K562 (cell line): Measurements from ENCODE around the gene PCSK6. TPM values are rescaled to one million over a fixed set of nuclear protein-coding genes. Genes with fewer than 3 reads are reported as not detected.

Experiments used
- ATAC-seq: fragments of 200-7000 bp; cut with Tn5 transposase; 3 replicates; pipeline ENCODE4 v1.9.1; 2020; ENCODE audit warnings: moderate library complexity
- BruUV-seq: library from RNA; stranded (reverse); fragments of 400-500 nt; replicated peaks from 2 replicates; lab custom pipeline; 2021; lab: Mats Ljungman, UMichigan
- CTCF ChIA-PET: fragments of 300-600 bp; formaldehyde crosslinking; extraction: SDS; loops from one replicate; lab custom pipeline; 2021; ENCODE audit warnings: low intra/inter-chr PET ratio; lab: Yijun Ruan, JAX
- POLR2A ChIA-PET: fragments of 300-600, 350-650 bp; sonication (Branson Sonifier 250); formaldehyde crosslinking; extraction: SDS; loops from one replicate; lab custom pipeline; 2021; ENCODE audit warnings: antibody characterized with exemption, inconsistent platforms; lab: Yijun Ruan, JAX
- DNase-seq, 4 experiments: peaks; one replicate each; pipeline versions ENCODE4 v3.0.0 to v3.0.0-alpha.2; 2011 to 2018; ENCODE audit warnings: low spot score in 3 of 4, mixed read lengths in 3 of 4; ENCODE audit errors: extremely low read depth in 1 of 4
- FAIRE-seq: peaks from 2 replicates; lab custom pipeline; 2011; peaks lifted over from hg19 to GRCh38; lab: Jason Lieb, UNC
- H2AFZ ChIP-seq: 2 replicates; pipeline ENCODE4 v1.6.0; 2011; ENCODE audit warnings: low read depth, low read length, control low read depth, inconsistent platforms
- H3K27ac ChIP-seq: fragments of 200-600 bp; 3 replicates; pipeline ENCODE4 v1.8.0; 2011; ENCODE audit warnings: low read depth, mild to moderate bottlenecking, control low read depth, inconsistent platforms, low read length, moderate library complexity, mixed read lengths; ENCODE audit errors: extremely low read depth
- H3K27me3 ChIP-seq, 2 experiments: fragments of 300-600 bp in 1 of 2; 2 replicates in 1 of 2; 3 replicates in 1 of 2; pipeline versions ENCODE4 v1.6.0 to v1.8.0; 2011; ENCODE audit warnings: inconsistent platforms in 2 of 2, low read length in 2 of 2, mild to moderate bottlenecking in 1 of 2, mixed read lengths in 1 of 2, moderate library complexity in 1 of 2; ENCODE audit not compliant: control insufficient read depth in 2 of 2, insufficient read depth in 2 of 2
- H3K36me3 ChIP-seq: fragments of 300-600 bp; 3 replicates; pipeline ENCODE4 v1.8.0; 2011; ENCODE audit warnings: mild to moderate bottlenecking, low read length, inconsistent platforms; ENCODE audit not compliant: control insufficient read depth, insufficient read depth
- H3K4me1 ChIP-seq, 2 experiments: fragments of 200-600 bp in 1 of 2; replicated peaks in 1 of 2; 2 replicates in 1 of 2; 3 replicates in 1 of 2; pipeline versions ENCODE4 v1.5.1 to v1.8.0; 2011; ENCODE audit warnings: inconsistent platforms in 2 of 2, low read length in 2 of 2, mild to moderate bottlenecking in 1 of 2, mixed read lengths in 1 of 2, moderate library complexity in 1 of 2; ENCODE audit not compliant: control insufficient read depth in 2 of 2, insufficient read depth in 2 of 2
- H3K4me2 ChIP-seq: 2 replicates; pipeline ENCODE4 v1.6.1; 2011; ENCODE audit warnings: low read length, control low read depth, inconsistent platforms, mixed read lengths; ENCODE audit not compliant: insufficient read depth
- H3K4me3 ChIP-seq: fragments of 200-600 bp; sonication (generic), shearing (Covaris generic); 2 replicates; pipeline ENCODE4 v1.5.1; 2016; ENCODE audit warnings: control low read depth, inconsistent platforms
- H3K79me2 ChIP-seq: fragments of 200-600 bp; 3 replicates; pipeline ENCODE4 v1.8.0; 2011; ENCODE audit warnings: low read length, inconsistent platforms; ENCODE audit not compliant: control insufficient read depth, insufficient read depth
- H3K9ac ChIP-seq, 2 experiments: 2 replicates each; pipeline versions ENCODE4 v1.6.0 to v1.6.1; 2011; ENCODE audit warnings: low read depth in 2 of 2, low read length in 2 of 2, control low read depth in 1 of 2, inconsistent platforms in 1 of 2, mild to moderate bottlenecking in 1 of 2, mixed read lengths in 1 of 2; ENCODE audit not compliant: insufficient read depth in 1 of 2
- H3K9me1 ChIP-seq: one replicate; pipeline ENCODE4 v1.6.0; 2011; ENCODE audit warnings: inconsistent platforms, mild to moderate bottlenecking, low read length, moderate library complexity; ENCODE audit not compliant: control insufficient read depth, insufficient read depth
- H3K9me3 ChIP-seq: replicated peaks from 2 replicates; pipeline ENCODE4 v1.5.1; 2011; ENCODE audit warnings: low read depth, low read length, inconsistent platforms; ENCODE audit not compliant: control insufficient read depth, insufficient read depth
- H4K20me1 ChIP-seq: replicated peaks from 2 replicates; pipeline ENCODE4 v1.6.1; 2011; ENCODE audit warnings: low read length, inconsistent platforms, mixed read lengths; ENCODE audit not compliant: control insufficient read depth, insufficient read depth
- EP400 ChIP-seq: fragments of 450-650 bp; IDR thresholded peaks from 2 replicates; pipeline ENCODE4 v1.6.1; 2017; ENCODE audit warnings: antibody characterized with exemption, mild to moderate bottlenecking, moderate library complexity
- GATAD2A ChIP-seq: fragments of 450-650 bp; IDR thresholded peaks from 2 replicates; pipeline ENCODE4 v1.6.1; 2017
- NFATC3 ChIP-seq: fragments of 450-650 bp; IDR thresholded peaks from 2 replicates; pipeline ENCODE4 v1.6.1; 2017; ENCODE audit warnings: mild to moderate bottlenecking
- SP1 ChIP-seq: sonication (generic); formaldehyde crosslinking; IDR thresholded peaks from 2 replicates; pipeline ENCODE4 v1.8.1; 2022; ENCODE audit warnings: mild to moderate bottlenecking, missing genetic modification reagents
- ZC3H11A ChIP-seq: IDR thresholded peaks from 2 replicates; pipeline ENCODE4 v1.6.1; 2012; ENCODE audit warnings: low read depth, low read length, improper control_type of control experiment
- ZNF217 ChIP-seq: sonication (generic); formaldehyde crosslinking; IDR thresholded peaks from 2 replicates; pipeline ENCODE4 v1.8.0; 2022; ENCODE audit warnings: mild to moderate bottlenecking, missing genetic modification reagents
- WGBS: fragments of 100-300 bp; shearing (Covaris generic); methylation state at CpG from one replicate; pipeline ENCODE4 v1.1.6; 2016; ENCODE audit warnings: low coverage, mixed read lengths; ENCODE audit not compliant: insufficient coverage; ENCODE audit errors: missing lambda C conversion rate; 5-methylcytosine and 5-hydroxymethylcytosine counted together
- in situ Hi-C: fragments of 300-500 bp; cut with MboI; formaldehyde crosslinking; loops from 4 replicates; pipeline ENCODE4 v1.15.0; 2018; ENCODE audit warnings: inconsistent platforms, mixed read lengths
- intact Hi-C: fragments of 100-400 bp; cut with micrococcal nuclease; formaldehyde crosslinking; loops from 2 replicates; pipeline ENCODE4 v1.14.2; 2022
- polyA plus RNA-seq, 8 experiments: library from polyadenylated mRNA; depleted of rRNA in 4 of 8; stranded (reverse) in 5 of 8; unstranded in 3 of 8; fragments of >200 nt; fragmentation: Nextera tagmentation in 2 of 8; fragmentation: Illumina TruSeq in 1 of 8; extraction: Ambion mirVana in 2 of 8; extraction: Trizol in 1 of 8; gene quantifications; 2 replicates each; pipeline versions ENCODE4 v1.2.1 to v1.2.3, GENCODE V29; 2011 to 2014; ENCODE audit warnings: inconsistent platforms in 1 of 8, missing spikeins in 1 of 8
- total RNA-seq, 7 experiments: library from RNA; depleted of rRNA in 6 of 7; stranded (reverse); fragments of >200 nt in 6 of 7; fragmentation: Illumina TruSeq in 2 of 7; extraction: Trizol in 2 of 7; gene quantifications; 2 replicates each; pipeline versions ENCODE4 v1.2.1 to v1.2.3, GENCODE V29; 2011 to 2021; ENCODE audit warnings: low replicate concordance in 1 of 7
- TF ChIP-seq, protein P1 (sequence below): sonication (generic); formaldehyde crosslinking; IDR thresholded peaks from 2 replicates; pipeline ENCODE4 v1.8.0; 2022; ENCODE audit warnings: mild to moderate bottlenecking, missing genetic modification reagents
- TF ChIP-seq, protein P2 (sequence below), 2 experiments: fragments of 450-650 bp; formaldehyde crosslinking in 1 of 2; IDR thresholded peaks; 2 replicates each; pipeline versions ENCODE4 v1.4.0 to v1.6.1; 2014 to 2020; ENCODE audit warnings: mild to moderate bottlenecking in 2 of 2, borderline replicate concordance in 1 of 2, low read depth in 1 of 2
- TF ChIP-seq, protein P3 (sequence below), 2 experiments: fragments of 250-450 bp in 1 of 2; fragments of 450-650 bp in 1 of 2; sonication (Bioruptor Pico) in 1 of 2; IDR thresholded peaks; 2 replicates each; pipeline versions ENCODE4 v1.6.1 to v1.8.0; 2016 to 2021; ENCODE audit warnings: mild to moderate bottlenecking in 2 of 2, moderate library complexity in 2 of 2, missing compliant biosample characterization in 1 of 2, missing genetic modification characterization in 1 of 2
- TF ChIP-seq, protein P4 (sequence below): sonication (generic); formaldehyde crosslinking; IDR thresholded peaks from 2 replicates; pipeline ENCODE4 v1.5.0; 2020; ENCODE audit warnings: missing genetic modification reagents
- TF ChIP-seq, protein P5 (sequence below): fragments of 450-650 bp; IDR thresholded peaks from 2 replicates; pipeline ENCODE4 v1.6.1; 2016; ENCODE audit warnings: antibody characterized with exemption

PCSK6 gene
- total and polyA plus RNA-seq, 9 of the 15 experiments (the other 6 are each of a cell fraction or from before 2014, with no cell fraction given), result 2.2 to 32.6 (median 14.5) TPM

DNA sequence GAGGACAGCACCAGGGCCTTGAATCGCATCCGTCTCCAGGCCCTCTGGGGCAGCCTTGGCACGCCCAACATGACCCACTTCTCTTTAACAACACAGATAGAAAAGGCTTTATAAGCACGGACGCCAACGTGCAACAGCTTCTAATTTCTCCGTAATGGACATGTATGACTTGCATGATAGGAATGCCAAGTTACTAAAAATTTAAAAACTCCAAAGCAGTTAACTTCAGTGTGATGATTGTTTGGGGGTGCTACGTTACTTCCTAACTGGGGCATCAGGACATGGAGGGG is 163.5 kb downstream of the PCSK6 start:
- no peaks in the 10 kb centered on the region for H3K9me1 ChIP-seq
- H3K4me2 ChIP-seq, result no peak overlapping the region
- WGBS, result 48% methylated on average over 8 of the region's 8 CpGs
- BruUV-seq, result no TSS peak
- DNase-seq, result no peak
- no peak overlapping the region for H3K4me3 ChIP-seq
- no peaks in the 10 kb centered on the region for H3K36me3 ChIP-seq
- H3K27ac ChIP-seq, result no peak overlapping the region
- POLR2A ChIA-PET, result interaction anchor here (1.3 kb wide), 1 partner anchor 10 kb away, joined by 3 read pairs; no protein-coding TSS in a partner anchor
- H3K9me3 ChIP-seq, result no peaks in the 10 kb centered on the region
- H3K9ac ChIP-seq, result no peak overlapping the region
- FAIRE-seq, result no peak
- intact Hi-C loops (no loop called here), in situ Hi-C loops (no loop called here)
- no peaks in the 10 kb centered on the region for H4K20me1 ChIP-seq
- CTCF ChIA-PET, result no interaction called here
- H3K79me2 ChIP-seq, result no peaks in the 10 kb centered on the region
- no peak overlapping the region for H2AFZ ChIP-seq
- no peak for ATAC-seq
- H3K27me3 ChIP-seq, result peaks cover 0 to 17% of the 10 kb centered on the region in 2 experiments; a peak in 2 of 5 replicates
- H3K4me1 ChIP-seq, result no peaks in the 10 kb centered on the region
- TF ChIP-seq, protein P1, sequence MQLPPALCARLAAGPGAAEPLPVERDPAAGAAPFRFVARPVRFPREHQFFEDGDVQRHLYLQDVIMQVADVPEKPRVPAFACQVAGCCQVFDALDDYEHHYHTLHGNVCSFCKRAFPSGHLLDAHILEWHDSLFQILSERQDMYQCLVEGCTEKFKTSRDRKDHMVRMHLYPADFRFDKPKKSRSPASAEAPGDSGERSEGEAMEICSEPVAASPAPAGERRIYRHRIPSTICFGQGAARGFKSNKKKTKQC (CRISPR knock-in tag), result no peak
- TF ChIP-seq, protein P2, sequence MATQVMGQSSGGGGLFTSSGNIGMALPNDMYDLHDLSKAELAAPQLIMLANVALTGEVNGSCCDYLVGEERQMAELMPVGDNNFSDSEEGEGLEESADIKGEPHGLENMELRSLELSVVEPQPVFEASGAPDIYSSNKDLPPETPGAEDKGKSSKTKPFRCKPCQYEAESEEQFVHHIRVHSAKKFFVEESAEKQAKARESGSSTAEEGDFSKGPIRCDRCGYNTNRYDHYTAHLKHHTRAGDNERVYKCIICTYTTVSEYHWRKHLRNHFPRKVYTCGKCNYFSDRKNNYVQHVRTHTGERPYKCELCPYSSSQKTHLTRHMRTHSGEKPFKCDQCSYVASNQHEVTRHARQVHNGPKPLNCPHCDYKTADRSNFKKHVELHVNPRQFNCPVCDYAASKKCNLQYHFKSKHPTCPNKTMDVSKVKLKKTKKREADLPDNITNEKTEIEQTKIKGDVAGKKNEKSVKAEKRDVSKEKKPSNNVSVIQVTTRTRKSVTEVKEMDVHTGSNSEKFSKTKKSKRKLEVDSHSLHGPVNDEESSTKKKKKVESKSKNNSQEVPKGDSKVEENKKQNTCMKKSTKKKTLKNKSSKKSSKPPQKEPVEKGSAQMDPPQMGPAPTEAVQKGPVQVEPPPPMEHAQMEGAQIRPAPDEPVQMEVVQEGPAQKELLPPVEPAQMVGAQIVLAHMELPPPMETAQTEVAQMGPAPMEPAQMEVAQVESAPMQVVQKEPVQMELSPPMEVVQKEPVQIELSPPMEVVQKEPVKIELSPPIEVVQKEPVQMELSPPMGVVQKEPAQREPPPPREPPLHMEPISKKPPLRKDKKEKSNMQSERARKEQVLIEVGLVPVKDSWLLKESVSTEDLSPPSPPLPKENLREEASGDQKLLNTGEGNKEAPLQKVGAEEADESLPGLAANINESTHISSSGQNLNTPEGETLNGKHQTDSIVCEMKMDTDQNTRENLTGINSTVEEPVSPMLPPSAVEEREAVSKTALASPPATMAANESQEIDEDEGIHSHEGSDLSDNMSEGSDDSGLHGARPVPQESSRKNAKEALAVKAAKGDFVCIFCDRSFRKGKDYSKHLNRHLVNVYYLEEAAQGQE (IDR thresholded peaks at IDR 0.05; ENCODE audit: borderline replicate concordance), result no peak
- TF ChIP-seq, protein P2 (CRISPR knock-in tag; IDR thresholded peaks at IDR 0.05; ENCODE audit: low read depth), result no peak
- TF ChIP-seq GATAD2A (no peak), EP400 (no peak), NFATC3 (no peak), ZNF217 (CRISPR knock-in tag) (no peak), SP1 (CRISPR knock-in tag) (no peak), ZC3H11A (no peak)
- TF ChIP-seq, protein P3, sequence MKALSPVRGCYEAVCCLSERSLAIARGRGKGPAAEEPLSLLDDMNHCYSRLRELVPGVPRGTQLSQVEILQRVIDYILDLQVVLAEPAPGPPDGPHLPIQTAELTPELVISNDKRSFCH (CRISPR knock-in tag; IDR thresholded peaks at IDR 0.05), result no peak
- TF ChIP-seq, protein P3 (tag; IDR thresholded peaks at IDR 0.05), result no peak
- TF ChIP-seq, protein P4, sequence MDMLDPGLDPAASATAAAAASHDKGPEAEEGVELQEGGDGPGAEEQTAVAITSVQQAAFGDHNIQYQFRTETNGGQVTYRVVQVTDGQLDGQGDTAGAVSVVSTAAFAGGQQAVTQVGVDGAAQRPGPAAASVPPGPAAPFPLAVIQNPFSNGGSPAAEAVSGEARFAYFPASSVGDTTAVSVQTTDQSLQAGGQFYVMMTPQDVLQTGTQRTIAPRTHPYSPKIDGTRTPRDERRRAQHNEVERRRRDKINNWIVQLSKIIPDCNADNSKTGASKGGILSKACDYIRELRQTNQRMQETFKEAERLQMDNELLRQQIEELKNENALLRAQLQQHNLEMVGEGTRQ (CRISPR knock-in tag), result no peak
- TF ChIP-seq, protein P5, sequence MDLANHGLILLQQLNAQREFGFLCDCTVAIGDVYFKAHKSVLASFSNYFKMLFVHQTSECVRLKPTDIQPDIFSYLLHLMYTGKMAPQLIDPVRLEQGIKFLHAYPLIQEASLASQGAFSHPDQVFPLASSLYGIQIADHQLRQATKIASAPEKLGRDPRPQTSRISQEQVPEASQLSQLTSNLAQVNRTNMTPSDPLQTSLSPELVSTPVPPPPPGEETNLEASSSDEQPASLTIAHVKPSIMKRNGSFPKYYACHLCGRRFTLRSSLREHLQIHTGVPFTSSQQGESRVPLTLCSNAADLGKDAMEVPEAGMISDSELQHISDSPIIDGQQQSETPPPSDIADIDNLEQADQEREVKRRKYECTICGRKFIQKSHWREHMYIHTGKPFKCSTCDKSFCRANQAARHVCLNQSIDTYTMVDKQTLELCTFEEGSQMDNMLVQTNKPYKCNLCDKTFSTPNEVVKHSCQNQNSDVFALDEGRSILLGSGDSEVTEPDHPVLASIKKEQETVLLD, result no peak
